Gastrocnemius medialis (tissue), 4 donors: ENCODE results near the gene RBM38. TPM values are rescaled to one million over a fixed set of nuclear protein-coding genes. Genes with fewer than 3 reads are reported as not detected.
A peak's percentile ranks its signal among the peaks of the same experiment; 100 is the strongest.

Experiments used
- ATAC-seq, 2 donors: fragments of 150-250 bp; one replicate each; pipeline ENCODE4 v1.9.1; 2016
- DNase-seq, 2 donors: peaks; one replicate each; pipeline ENCODE4 v3.0.0-alpha.2; 2019
- H3K27ac ChIP-seq, 4 donors: fragments of 200-600 bp; sonication (generic); 1 replicate in 1 of 4; 2 replicates in 3 of 4; pipeline ENCODE4 v1.5.1; 2016 to 2018; ENCODE audit warnings: mild to moderate bottlenecking in 2 of 4, moderate library complexity in 1 of 4
- H3K27me3 ChIP-seq, 3 donors: fragments of 200-600 bp; sonication (generic) in 2 of 3; 1 replicate in 1 of 3; 2 replicates in 2 of 3; pipeline versions ENCODE4 v1.5.1 to v1.6.0; 2016 to 2019; ENCODE audit warnings: mild to moderate bottlenecking in 1 of 3, moderate library complexity in 1 of 3
- H3K36me3 ChIP-seq, 2 donors: fragments of 200-600 bp; sonication (generic) in 1 of 2; one replicate each; pipeline ENCODE4 v1.5.1; 2017 to 2018
- H3K4me1 ChIP-seq, 2 donors: fragments of 200-600 bp; sonication (generic) in 1 of 2; one replicate each; pipeline ENCODE4 v1.5.1; 2016 to 2017; ENCODE audit warnings: mild to moderate bottlenecking in 2 of 2
- H3K4me3 ChIP-seq, 4 donors: fragments of 200-600 bp; sonication (generic) in 3 of 4; 1 replicate in 1 of 4; 2 replicates in 3 of 4; pipeline ENCODE4 v1.5.1; 2016 to 2019; ENCODE audit warnings: mild to moderate bottlenecking in 2 of 4
- H3K9me3 ChIP-seq, 3 donors: fragments of 200-600 bp; sonication (generic) in 2 of 3; 1 replicate in 1 of 3; 2 replicates in 2 of 3; pipeline ENCODE4 v1.5.1; 2016 to 2019
- CTCF ChIP-seq, 5 experiments: fragments of 450-650 bp in 3 of 5; fragments of 200-600 bp in 2 of 5; sonication (generic) in 2 of 5; IDR thresholded peaks in 4 of 5; conservative IDR thresholded peaks in 1 of 5; 1 replicate in 4 of 5; 2 replicates in 1 of 5; pipeline ENCODE4 v1.5.1; 2016 to 2019; ENCODE audit warnings: antibody characterized with exemption in 5 of 5, mild to moderate bottlenecking in 3 of 5, moderate library complexity in 3 of 5
- POLR2A ChIP-seq, 2 donors: fragments of 450-650 bp; IDR thresholded peaks; one replicate each; pipeline ENCODE4 v1.6.1; 2017; ENCODE audit warnings: antibody characterized with exemption in 2 of 2, mild to moderate bottlenecking in 2 of 2, moderate library complexity in 2 of 2
- in situ Hi-C, 4 donors: fragments of 200-750 bp; cut with MboI; loops; one replicate each; pipeline versions ENCODE4 v1.15.0 to v1.8.0; 2017; ENCODE audit warnings: low sequenced_read_pairs in 4 of 4
- intact Hi-C: fragments of 100-400 bp; cut with DNase I; formaldehyde crosslinking; loops from one replicate; pipeline ENCODE4 v1.15.1; 2023; ENCODE audit warnings: low total_unique reads
- total RNA-seq, 4 donors: library from RNA; depleted of rRNA; stranded (reverse); fragments of >200 nt; gene quantifications; one replicate each; pipeline versions ENCODE4 v1.1.0 to v1.2.3, GENCODE V29; 2016

RBM38 gene
- total RNA-seq, 4 donors from 2014 or later = 56.7 to 229 (median 177) TPM

GRCh38 chr20:57383447-57384347 lies 7.5 kb upstream of the RBM38 start:
- DNase-seq (no peak), ATAC-seq (no peak)
- TF ChIP-seq CTCF (IDR thresholded peaks at IDR 0.05 in 4 of 5, conservative IDR thresholded peaks at IDR 0.05 in 1 of 5) (no peak), POLR2A (IDR thresholded peaks at IDR 0.05) (no peak)
- peaks cover 0 to under 1% of the 10 kb centered on the region in 2 donors for H3K36me3 ChIP-seq
- no peak overlapping the region for H3K4me3 ChIP-seq
- in situ Hi-C loops (loop anchor here in 3 of 4 donors (25.0 kb wide), 2 partner anchors 329 to 829 kb away; partner anchors contain the start of gene PMEPA1 (in 1 of the 3)), intact Hi-C loops (loop anchor here (10.0 kb wide), 1 partner anchor 211 kb away; no protein-coding TSS in a partner anchor)
- H3K27me3 ChIP-seq = no peaks in the 10 kb centered on the region
- H3K9me3 ChIP-seq = no peaks in the 10 kb centered on the region
- no peaks in the 10 kb centered on the region for H3K4me1 ChIP-seq
- H3K27ac ChIP-seq = no peak overlapping the region

GRCh38 chr20:57384486-57384885 lies 6.7 kb upstream of the RBM38 start:
- in situ Hi-C loops = loop anchor here in 3 of 4 donors (25.0 kb wide), 2 partner anchors 328 to 828 kb away; partner anchors contain the start of gene PMEPA1 (in 1 of the 3)
- no peaks in the 10 kb centered on the region for H3K9me3 ChIP-seq
- H3K27me3 ChIP-seq = no peaks in the 10 kb centered on the region
- intact Hi-C loops = loop anchor here (10.0 kb wide), 1 partner anchor 210 kb away; no protein-coding TSS in a partner anchor
- peaks cover under 1 to 2% of the 10 kb centered on the region in 2 donors for H3K4me1 ChIP-seq
- ATAC-seq = no peak
- no peak overlapping the region for H3K4me3 ChIP-seq
- H3K36me3 ChIP-seq = no peaks in the 10 kb centered on the region
- TF ChIP-seq CTCF (IDR thresholded peaks at IDR 0.05 in 4 of 5, conservative IDR thresholded peaks at IDR 0.05 in 1 of 5) (no peak), POLR2A (IDR thresholded peaks at IDR 0.05) (no peak)
- peak in 1 of 2 donors; percentile 7 for DNase-seq
- no peak overlapping the region for H3K27ac ChIP-seq

GRCh38 chr20:57384953-57385761 lies 6.0 kb upstream of the RBM38 start:
- Histone ChIP-seq H3K36me3 (no peaks in the 10 kb centered on the region), H3K9me3 (no peaks in the 10 kb centered on the region), H3K4me3 (no peak overlapping the region), H3K27ac (no peak overlapping the region), H3K4me1 (peaks cover 7 to 8% of the 10 kb centered on the region in 2 donors), H3K27me3 (no peaks in the 10 kb centered on the region)
- TF ChIP-seq POLR2A (IDR thresholded peaks at IDR 0.05) (no peak), CTCF (IDR thresholded peaks at IDR 0.05 in 4 of 5, conservative IDR thresholded peaks at IDR 0.05 in 1 of 5) (no peak)
- intact Hi-C loops (loop anchor here (10.0 kb wide), 1 partner anchor 210 kb away; no protein-coding TSS in a partner anchor), in situ Hi-C loops (loop anchor here (5.0 to 25.0 kb wide), 4 partner anchors 107 to 827 kb away; partner anchors contain the start of gene PMEPA1 (in 1 of the 4))
- DNase-seq = peak in 1 of 2 donors; percentile 11
- no peak for ATAC-seq

- in situ Hi-C loops = loop anchor here (5.0 to 25.0 kb wide), 4 partner anchors 106 to 826 kb away; partner anchors contain the start of gene PMEPA1 (in 1 of the 4)
These were observed 5.3 kb upstream of the RBM38 start for GRCh38 chr20:57385940-57386339.

More at GRCh38 chr20:57385940-57386339, 5.3 kb upstream of the RBM38 start:
- DNase-seq = peak in 1 of 2 donors; percentile 12
- Histone ChIP-seq H3K36me3 (no peaks in the 10 kb centered on the region), H3K9me3 (no peaks in the 10 kb centered on the region), H3K27ac (no peak overlapping the region), H3K4me3 (no peak overlapping the region), H3K27me3 (no peaks in the 10 kb centered on the region), H3K4me1 (peaks cover 15 to 16% of the 10 kb centered on the region in 2 donors)
- ATAC-seq = no peak
- TF ChIP-seq CTCF (IDR thresholded peaks at IDR 0.05 in 4 of 5, conservative IDR thresholded peaks at IDR 0.05 in 1 of 5) = no peak
- no peak for TF ChIP-seq POLR2A (IDR thresholded peaks at IDR 0.05)
- intact Hi-C loops = loop anchor here (10.0 kb wide), 1 partner anchor 209 kb away; no protein-coding TSS in a partner anchor
